HG02763 (cell line): ENCODE measurements around the gene RARB.

ENCODE experiments used
- ATAC-seq: cut with Tn5 transposase; IDR thresholded peaks from one replicate; pipeline ENCODE4 v1.9.1; 2021; ENCODE audit warnings: mild to moderate bottlenecking, moderate library complexity; ENCODE audit not compliant: unreplicated experiment

RARB gene

DNA sequence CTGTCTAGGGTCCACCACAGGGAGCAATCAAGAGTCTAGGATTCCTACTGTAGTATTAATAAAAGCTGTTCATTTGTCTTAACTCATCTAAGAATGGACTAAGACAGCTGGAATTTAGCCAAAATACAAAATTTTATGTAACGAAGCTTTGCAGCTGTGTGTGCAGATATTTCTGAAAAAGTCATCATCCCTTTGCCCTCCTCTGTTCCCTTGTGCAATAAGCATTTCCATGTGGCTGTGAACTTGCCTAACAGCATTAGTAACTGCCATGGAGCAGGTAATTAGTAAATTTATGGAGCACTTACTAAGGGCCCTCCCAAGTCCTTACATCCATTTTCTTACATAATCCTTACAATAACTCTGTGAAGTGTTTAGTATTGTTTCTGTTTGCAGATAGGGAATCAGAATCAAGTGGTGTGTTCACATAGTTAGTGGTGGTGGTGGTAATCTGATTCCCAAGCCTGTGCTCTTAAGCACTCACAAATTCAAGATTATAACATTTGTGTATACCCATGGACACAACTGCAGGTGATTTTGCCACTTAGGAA, 114.5 kb downstream of the RARB start:
- no peak for ATAC-seq

DNA sequence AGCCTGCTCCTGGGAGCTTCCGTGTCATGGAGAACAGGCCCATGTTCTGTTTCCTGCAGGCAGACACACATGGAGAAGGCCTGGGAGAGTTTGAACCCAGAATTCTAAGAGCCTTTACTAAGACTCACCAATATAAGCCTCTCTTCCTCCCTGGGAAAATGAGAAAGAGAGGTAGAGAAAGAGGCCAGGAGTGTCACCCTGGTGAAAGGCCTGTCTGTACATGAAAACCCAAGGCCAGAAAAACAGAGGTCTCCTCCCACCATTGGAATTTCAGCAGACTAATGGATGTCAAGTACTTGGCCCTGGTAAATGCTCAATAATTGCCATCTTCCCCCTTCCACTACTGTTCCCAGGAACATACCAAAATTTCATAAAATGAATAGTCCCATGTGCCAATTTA, 119.0 kb downstream of the RARB start:
- no peak for ATAC-seq

DNA sequence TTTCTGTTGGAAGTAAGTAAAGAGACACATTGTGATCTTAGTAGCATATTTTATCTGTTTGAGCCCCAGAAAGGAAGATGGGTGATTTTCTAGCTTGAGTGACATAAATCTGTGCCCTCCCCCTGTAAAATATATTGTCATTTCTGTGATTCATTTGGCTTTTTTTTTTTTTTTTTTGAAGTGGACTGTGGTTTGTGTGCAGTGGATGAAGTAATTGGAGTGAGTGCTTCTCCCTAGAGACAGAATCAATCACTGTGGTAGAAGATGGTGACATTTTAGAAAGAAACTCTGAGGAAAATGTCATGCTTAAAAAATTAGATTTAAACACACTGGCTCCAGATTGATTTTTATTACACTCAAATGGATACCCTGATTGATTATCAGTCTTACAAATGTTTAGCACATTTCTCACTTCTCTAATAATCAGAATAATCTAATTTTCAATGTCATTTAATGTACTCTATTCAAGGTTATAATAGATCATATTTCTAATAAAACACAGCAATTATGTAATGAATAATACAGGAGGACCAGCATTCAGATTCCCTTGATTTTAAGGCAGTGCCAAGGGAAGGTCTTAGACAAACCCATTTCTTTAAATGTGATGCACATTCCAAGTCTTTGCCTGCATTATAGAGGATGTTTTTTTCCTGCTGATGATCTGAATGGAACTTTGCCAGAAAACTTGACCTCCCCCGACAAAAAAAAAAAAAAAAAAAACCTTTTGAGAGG, 120.0 kb downstream of the RARB start:
- no peak for ATAC-seq

DNA sequence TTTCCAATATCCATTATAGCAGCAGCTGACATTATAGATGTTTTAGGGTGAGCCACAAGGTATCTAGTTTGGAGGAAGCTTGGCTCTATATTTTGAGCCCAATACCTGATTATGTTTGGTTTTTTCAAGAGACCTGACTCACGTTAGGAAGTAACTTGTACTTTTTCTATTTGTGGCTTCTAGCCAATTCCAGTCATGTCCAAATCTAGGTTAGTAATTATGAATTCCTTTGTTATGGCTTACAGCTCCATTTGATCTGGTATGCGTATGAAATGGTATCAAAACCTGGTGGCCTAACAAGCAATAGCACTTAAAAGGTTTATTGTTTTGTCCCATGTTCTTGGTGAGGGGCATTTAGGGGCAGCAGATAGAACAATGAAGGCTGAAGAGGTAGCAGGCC, 120.8 kb downstream of the RARB start:
- ATAC-seq = no peak

DNA sequence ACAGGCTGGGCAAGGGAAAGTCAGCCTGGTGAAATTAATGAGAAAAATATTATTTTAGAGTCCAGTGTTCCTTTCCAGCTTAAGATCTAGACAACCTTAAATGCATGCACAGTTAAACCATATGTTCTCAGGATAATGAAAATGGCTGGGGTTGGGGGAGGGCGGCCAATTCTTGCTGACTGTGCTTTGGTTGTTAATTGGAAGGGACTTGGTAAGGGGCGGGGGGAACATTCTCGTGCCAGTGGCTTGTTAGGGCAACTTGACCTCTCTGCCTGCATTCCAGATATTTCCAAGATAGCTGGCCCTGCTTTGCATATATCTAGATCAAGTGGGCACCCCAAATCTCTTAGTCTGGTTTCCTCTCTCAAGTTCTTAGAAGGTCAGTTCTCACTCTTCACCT, 124.2 kb downstream of the RARB start:
- ATAC-seq = no peak

DNA sequence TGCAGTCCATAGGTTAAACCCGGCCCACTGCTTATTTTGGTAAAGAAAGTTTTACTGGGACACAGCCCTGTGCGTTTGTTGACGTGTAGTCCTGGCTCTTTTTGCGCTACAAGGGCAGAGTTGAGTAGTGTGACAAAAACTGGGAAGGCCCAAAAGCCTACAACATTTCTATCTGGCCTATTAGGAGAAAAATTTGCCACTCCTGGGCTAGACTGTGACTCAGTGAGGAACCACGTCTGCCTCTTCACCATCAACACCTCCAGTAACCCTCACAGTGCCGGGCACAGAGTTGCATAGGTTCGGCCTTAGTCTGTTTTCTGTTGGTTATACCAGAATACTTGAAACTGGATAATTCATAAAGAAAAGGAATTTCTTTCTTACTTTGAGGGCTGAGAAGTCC, 126.3 kb downstream of the RARB start:
- ATAC-seq = no peak

DNA sequence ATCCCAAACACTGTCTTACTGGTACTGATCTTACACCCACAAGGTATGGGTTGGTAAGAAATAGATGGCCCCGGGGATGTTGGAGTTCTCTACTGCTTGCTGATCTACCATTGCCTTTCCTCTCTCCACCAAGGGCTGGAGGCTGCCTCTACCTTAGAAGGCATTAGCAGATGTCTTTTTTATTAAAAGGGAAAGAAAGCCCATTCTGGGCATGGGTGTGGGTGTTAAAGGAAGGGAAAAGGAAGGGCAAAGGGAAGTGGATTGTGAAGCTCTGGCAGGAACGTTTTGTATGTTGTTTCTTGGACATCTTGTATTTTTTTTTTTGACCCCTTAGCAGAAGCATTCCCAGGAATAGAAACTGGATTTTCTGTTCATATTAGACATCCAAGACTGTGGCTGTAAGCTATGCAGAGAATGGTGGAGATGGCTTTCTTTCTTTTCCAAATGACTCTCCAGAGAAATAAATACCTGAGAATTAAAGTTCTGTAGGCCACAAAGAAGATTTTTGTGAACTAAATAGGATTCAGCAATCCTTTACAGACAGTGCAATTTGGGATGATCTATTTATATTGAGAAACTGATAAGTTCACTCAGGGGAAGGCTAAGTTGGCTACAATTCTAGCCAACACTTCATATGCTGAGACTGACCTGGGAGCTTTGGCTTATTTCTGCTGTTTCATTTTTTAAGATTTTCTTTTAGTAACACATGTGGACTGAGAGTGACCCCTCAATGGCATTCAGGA, 127.8 kb downstream of the RARB start:
- no peak for ATAC-seq

DNA sequence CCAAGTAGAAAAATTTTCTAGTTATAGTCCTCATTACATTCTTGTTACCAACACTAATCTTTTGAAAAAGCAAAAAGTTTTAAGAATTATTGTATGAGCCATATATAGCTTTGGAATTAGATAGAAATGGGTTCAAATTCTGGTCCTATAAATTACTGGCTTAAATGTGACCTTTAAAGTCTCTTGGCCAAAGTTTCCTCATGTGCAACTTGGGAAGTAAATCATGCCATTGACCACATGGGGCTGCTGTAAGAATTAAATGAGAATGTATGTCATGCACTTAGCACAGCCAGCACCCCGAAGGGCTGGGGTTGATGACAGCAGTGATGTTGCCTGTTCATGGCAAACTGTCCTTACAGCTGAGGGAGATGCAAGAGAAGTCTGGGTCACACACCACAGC, 128.4 kb downstream of the RARB start:
- no peak for ATAC-seq

DNA sequence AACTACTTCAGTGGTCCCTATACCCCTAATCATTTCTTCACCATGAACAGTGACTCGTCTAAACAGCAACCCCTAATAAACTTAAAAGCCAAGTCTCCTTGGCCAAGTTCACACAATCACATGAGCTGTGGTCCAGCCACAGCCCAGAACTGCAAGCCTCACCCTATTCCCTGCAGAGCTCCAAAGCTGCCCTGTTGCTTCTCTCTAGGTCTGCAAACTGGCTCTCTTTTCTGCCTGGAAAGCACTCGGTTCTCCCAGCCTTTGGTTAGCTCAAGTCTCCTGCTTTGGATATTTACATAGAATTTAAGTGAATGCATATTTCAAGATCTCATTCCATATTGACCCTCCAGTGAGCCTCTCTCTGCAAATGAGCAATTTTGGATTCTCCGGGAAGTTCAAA, 129.6 kb downstream of the RARB start:
- no peak for ATAC-seq

DNA sequence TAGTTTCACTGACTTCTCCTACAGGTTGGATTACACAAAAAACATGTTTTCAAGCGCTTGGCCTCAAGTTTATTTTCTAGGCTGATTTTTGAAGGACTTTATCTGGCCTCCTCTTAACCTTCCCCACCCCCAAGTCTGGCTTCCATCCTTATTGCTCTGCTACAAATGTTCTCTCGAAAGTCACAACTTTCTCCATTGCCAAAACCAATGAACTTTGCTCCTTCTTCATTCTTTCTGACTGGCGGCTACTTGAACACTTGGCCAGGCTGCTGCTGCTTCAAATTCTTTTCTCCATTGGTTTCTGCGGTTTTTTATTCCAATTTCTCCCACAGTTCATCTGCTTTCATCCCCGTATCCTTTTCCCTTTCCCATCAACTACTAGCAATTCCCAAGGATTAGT, 130.1 kb downstream of the RARB start:
- no peak for ATAC-seq

DNA sequence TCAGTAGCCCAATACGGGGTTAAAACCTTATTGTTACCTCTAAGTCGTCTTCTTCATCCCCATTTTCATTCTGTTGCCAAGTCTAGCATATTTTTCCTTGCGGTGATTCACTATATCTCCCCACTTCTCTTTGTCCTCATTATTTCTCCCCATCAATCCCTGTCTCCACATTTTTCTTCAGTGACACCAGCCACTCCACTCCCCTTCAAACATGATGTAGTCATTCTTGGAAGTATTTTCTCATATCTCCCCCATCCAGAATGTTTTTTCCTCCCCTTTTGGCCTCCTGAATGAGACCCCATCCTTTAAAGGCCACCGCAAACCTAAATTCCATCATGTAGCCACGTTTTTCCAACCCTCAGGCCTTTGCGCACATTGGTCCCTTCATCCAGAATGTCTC, 130.7 kb downstream of the RARB start:
- ATAC-seq = no peak

DNA sequence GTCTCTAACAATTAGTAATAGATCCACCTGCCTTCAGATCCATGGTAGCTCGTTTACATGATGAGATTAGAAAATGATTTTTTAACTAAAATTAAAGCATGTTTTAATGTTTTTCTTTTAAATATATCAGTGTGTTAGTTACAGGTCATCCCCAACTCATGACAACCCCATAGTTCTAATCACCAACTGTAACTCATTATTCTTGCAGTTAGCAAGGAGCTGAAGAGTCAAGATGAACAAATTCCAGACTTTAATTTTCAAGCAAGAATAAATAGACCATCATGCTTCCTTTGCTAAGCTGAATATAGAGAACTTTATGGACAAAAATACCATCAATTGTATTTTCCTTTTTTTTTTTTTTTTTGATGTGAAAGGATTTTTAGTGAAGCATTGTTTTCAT, 135.5 kb downstream of the RARB start:
- no peak for ATAC-seq

DNA sequence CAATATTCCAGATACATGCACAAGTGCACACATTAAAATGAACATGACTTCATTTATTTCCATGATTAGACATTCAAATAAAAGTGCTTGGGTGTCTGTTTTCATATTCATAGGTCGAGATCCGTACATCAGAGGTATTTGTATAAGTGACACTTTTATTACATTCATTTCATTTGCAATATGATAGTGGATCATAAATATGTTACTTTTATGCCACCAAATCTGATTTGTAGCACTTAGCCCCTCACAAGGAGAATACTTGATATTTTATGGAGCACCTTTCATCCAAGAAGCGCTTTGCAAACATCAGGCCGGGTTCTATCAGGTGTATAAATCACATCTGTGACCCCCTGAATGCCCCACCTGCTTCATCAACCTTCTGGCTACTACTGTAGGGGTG, 136.0 kb downstream of the RARB start:
- no peak for ATAC-seq

DNA sequence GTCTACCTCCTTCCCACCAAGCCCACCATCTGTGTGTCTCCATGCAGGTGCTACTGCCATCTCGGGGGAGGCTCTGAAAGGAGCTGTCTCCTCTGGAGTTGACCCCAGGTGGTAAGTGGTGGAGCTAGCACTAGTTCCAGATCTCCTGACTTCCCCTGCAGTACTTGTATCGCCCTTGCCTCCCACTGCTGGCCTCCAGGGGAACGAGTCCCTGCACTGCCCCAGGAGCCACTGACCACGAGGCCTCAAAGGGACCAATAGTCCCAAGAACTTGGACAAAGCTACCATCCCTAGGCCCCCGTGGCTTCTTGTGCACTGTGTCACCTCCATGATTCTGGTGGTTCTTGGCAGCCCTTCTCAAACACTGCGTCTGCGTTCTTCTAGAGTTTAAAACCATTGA, 137.7 kb downstream of the RARB start:
- no peak for ATAC-seq

DNA sequence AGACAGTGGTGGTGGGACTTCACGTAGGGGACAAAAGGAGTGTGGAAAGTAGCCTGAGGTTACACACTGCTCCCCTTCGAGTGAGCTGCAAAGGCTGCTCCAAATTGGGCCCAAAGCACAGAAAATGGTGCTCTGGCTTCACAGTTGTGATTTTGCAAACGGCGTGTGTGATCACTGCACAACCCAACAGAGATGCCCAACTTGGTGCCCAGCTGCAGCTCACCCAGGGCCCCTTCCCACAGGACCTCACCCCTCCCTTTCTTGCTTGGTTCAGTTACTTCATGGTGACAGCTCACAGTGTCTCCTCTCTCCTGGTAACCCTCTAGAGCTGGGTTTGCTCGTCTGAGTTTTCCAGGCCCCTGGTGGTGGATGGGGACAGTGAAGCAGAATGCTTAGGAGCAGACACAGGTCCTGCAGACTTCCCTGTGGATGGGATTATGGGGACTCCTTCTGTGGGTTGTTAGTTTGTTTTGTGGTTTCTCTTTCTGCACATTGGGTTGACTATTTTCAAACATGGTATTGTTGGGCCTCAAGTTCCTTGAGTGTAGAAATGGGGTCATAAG, 138.4 kb downstream of the RARB start:
- ATAC-seq = no peak

DNA sequence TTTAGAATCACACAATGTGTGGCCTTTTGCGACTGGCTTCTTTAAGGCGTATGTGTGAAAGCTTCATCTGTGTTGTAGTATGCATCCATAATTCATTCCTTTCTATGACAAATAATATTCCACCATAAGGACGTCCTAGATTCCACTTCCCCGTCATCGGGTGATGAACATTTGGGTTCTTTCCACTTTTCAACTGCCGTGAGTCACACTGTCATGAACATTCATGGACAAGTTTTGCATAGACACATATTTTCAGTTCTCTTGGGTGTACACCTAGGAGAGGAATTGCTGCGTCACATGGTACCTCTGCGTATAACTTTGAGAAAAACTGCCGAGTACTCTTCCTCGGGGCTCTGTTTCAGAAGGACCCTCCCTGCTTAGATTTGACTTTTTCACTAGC, 139.3 kb downstream of the RARB start:
- ATAC-seq = no peak

DNA sequence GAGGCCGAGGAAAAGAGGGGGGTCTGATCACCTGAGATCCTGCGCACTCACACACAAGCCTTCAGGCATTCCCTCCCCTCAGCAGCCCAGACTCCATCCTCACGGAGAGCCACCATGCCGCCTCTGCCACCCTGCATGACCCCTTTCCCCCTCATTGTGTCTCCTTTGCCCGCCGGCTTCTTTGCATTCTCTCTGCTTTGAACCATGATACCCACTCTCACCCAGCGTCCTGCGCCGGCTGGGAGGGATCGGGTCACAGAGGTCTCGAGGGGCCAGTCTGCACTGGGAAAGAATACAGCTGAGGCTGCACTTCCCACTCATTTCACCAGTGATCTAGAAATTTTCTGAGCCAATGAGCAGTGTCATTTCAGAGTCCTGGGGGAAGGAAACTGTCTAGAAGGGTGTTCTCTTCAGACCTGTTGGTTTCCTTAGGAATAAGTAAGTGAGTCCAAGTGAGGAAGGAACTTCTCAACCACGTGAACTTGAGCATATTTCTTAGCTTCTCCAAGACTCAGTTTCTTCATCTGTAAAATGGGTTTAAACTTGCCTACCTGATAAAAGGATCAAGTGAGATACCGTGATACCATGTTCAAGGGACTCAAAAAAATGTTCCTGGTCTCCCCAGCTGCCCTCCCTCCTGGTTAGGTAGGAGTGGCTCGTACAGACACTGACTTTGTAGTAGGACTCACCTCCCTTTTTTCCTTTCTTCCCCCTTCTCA, 139.9 kb downstream of the RARB start:
- no peak for ATAC-seq

DNA sequence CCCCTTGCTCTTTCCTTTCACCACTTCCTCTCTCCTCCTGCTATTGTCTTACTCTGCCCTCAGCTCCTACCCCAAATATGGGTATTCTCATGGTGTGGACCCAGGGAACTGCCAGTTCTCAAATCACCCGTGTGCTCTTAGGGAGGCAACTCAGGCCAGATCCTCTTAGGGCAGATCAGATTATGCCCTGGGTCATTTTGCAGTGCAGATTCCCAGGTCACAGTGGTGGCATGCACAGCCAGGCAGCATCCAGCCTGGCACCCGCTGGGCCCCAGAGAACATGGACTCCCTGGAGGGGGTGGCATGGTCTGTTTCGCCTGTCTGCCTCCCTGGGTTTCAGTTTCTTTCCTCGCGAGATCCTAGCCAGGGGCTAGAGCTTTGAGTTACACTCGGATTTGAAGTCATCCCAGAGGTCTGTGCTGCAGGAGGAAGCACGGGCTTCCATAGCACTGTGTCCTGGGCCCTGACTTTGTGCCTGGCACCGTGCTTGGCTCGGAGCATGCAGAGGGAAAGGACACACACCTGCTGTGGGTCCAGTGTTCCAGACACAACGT, 140.5 kb downstream of the RARB start:
- ATAC-seq = no peak

DNA sequence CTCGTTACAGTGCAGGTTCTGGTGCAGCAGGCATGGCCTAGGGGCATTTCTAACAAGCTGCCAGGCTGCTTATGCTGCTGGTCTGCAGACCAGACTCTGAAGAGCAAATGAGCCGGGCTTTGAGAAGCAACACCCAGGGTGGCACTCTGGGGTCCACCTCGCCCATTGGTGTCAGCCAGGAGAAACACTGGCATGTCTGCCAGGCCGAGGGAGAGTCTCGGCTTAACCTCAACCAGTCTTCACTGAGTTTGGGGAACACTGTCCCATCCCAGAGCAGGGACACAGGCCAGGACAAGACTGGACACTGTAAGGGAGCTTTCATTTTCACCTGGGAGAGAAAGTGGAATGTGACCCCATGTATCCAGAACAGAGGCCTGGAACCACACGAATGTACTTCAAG, 143.2 kb downstream of the RARB start:
- ATAC-seq = no peak

DNA sequence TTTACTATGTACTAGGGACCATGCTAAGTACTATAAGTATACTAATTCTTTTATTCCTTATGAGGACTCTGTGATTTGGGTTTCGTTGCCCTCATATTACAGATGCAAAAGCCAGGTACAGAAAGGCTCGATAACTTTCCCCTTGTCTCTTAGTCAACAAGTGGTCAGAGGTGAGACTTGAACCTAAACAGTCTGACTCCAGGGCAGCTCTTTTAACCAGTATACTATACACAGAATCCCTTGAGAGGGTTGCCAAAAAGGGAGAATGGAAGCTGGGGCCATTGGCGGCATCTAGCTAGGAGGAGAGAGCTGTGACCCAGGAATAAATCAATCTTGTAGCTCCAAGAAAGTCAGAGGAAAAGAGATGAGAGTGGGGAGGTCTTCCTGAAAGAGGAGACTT, 144.3 kb downstream of the RARB start:
- no peak for ATAC-seq

DNA sequence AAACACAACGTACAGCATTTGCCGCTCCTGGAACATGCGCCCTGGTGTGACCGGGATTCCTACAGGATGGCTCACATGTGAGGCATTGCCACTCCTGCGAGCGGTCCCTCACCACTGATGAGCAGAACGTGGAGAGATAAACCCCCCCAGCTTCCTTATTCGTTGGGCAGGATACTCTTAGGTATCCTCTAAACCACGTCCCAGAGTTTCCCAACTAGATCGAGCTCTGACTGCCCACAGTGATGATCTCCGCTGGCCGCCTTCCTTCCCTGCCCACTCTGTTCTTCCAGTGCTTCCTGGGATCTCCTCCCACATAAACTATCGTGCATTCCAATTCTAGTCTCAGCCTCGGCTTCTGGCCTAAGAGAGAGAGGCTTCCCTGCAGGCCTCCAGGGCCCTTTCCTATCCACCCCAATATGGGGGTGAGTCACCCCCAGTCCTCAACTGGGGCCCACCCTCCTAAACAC, 144.9 kb downstream of the RARB start:
- ATAC-seq = no peak
